Tibial nerve (tissue), 3 donors: ENCODE data around the gene MDN1.

Source experiments
- POLR2A ChIP-seq, 2 donors: fragments of 450-650 bp; IDR thresholded peaks; one replicate each; pipeline ENCODE4 v1.6.1; 2017; ENCODE audit warnings: antibody characterized with exemption in 2 of 2, mild to moderate bottlenecking in 2 of 2, moderate library complexity in 2 of 2
- TF ChIP-seq, protein P1 (sequence below), 5 experiments: fragments of 200-600 bp in 3 of 5; fragments of 450-650 bp in 2 of 5; sonication (generic) in 3 of 5; IDR thresholded peaks; one replicate each; pipeline ENCODE4 v1.5.1; 2016 to 2019; ENCODE audit warnings: antibody characterized with exemption in 5 of 5, mild to moderate bottlenecking in 3 of 5, moderate library complexity in 2 of 5

DNA sequence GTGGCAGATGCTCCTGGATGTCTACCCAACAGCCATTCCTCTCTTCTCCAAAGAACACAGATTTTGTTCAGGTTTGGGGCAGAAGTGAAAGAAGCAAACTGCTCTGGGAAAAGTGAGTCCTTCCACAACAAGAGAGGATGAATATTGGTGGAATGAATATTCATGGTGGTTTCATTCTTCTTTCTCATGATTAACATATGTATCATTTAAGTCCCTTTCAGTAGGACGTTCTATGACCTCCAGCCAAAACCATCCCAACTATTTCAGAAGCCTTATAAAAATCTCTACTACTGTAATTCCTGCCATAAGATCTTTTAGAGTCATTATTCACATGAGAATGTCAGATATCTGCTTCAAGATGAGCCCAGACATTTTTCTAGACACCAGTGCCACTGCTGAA is 44.4 kb downstream of the MDN1 start:
- TF ChIP-seq, protein P1, sequence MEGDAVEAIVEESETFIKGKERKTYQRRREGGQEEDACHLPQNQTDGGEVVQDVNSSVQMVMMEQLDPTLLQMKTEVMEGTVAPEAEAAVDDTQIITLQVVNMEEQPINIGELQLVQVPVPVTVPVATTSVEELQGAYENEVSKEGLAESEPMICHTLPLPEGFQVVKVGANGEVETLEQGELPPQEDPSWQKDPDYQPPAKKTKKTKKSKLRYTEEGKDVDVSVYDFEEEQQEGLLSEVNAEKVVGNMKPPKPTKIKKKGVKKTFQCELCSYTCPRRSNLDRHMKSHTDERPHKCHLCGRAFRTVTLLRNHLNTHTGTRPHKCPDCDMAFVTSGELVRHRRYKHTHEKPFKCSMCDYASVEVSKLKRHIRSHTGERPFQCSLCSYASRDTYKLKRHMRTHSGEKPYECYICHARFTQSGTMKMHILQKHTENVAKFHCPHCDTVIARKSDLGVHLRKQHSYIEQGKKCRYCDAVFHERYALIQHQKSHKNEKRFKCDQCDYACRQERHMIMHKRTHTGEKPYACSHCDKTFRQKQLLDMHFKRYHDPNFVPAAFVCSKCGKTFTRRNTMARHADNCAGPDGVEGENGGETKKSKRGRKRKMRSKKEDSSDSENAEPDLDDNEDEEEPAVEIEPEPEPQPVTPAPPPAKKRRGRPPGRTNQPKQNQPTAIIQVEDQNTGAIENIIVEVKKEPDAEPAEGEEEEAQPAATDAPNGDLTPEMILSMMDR (IDR thresholded peaks at IDR 0.05): no peak
- TF ChIP-seq POLR2A (IDR thresholded peaks at IDR 0.05): no peak
